ENCODE results near the gene OR2M7. TPM values are rescaled to one million over a fixed set of nuclear protein-coding genes. Genes with fewer than 3 reads are reported as not detected.

Gene OR2M7
- total RNA-seq, 1 donor from 2014 or later, result not detected

DNA sequence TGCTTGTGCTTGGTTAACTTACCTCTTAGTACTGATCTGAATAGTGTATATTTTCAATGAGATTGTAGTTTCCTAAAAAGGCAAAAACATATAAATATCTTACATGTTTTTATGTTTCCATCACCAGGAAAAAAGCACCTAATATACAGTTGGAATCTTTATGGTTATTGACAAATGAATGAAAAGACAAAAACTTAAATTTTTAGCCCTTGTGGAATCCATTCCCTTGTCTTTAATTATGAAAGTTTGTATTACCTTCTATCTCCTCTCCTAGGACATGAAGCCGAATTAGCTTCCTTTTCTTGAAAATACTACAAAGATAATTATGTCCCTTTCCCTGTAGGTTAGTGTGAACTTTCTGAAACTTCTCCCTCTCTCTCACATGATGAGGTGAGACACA, 21.0 kb downstream of the OR2M7 start, which contains the start of gene OR2T12:
Gene OR2T12, minus strand, starts transcription at position 101 of the 400 bp plus-strand sequence. CDS start 7,846 bp downstream, outside the sequence.
- Histone ChIP-seq H3K36me3 (no peaks in the 10 kb centered on the region), H3K4me1 (no peaks in the 10 kb centered on the region), H3K27ac (no peak within 1 kb of the TSS), H3K9me3 (no peaks in the 10 kb centered on the region), H3K27me3 (no peaks in the 10 kb centered on the region), H3K4me3 (no peak within 1 kb of the TSS)
- DNase-seq (no peak), ATAC-seq (no peak)
- TF ChIP-seq, protein P1, sequence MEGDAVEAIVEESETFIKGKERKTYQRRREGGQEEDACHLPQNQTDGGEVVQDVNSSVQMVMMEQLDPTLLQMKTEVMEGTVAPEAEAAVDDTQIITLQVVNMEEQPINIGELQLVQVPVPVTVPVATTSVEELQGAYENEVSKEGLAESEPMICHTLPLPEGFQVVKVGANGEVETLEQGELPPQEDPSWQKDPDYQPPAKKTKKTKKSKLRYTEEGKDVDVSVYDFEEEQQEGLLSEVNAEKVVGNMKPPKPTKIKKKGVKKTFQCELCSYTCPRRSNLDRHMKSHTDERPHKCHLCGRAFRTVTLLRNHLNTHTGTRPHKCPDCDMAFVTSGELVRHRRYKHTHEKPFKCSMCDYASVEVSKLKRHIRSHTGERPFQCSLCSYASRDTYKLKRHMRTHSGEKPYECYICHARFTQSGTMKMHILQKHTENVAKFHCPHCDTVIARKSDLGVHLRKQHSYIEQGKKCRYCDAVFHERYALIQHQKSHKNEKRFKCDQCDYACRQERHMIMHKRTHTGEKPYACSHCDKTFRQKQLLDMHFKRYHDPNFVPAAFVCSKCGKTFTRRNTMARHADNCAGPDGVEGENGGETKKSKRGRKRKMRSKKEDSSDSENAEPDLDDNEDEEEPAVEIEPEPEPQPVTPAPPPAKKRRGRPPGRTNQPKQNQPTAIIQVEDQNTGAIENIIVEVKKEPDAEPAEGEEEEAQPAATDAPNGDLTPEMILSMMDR (IDR thresholded peaks at IDR 0.05), result no peak
- intact Hi-C loops (cut with DNase I), result no loop called here

DNA sequence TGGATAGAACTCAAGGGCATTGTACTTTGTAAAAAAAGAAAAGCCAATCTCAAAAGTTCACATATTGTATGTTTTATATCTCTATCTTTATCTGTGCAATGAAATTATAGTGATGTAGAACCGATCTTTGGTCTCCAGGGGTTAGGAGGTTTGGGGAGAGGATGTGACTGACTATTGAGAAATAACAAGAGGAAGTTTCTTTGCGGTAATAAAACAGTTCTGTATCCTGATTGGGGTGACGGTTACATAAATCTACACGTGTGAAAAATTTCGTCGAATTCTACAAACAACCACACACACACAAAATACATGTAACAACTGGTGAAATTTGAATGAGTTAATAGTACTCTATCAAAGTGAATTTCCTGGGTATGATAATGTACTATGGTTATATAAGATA, 36.0 kb downstream of the OR2M7 start:
- ATAC-seq (no peak), DNase-seq (no peak)
- Histone ChIP-seq H3K4me3 (no peak overlapping the region), H3K36me3 (no peaks in the 10 kb centered on the region), H3K9me3 (no peaks in the 10 kb centered on the region), H3K27ac (no peak overlapping the region), H3K4me1 (no peaks in the 10 kb centered on the region), H3K27me3 (no peaks in the 10 kb centered on the region)
- TF ChIP-seq, protein P1 (IDR thresholded peaks at IDR 0.05), result no peak
- intact Hi-C loops (cut with DNase I), result no loop called here

DNA sequence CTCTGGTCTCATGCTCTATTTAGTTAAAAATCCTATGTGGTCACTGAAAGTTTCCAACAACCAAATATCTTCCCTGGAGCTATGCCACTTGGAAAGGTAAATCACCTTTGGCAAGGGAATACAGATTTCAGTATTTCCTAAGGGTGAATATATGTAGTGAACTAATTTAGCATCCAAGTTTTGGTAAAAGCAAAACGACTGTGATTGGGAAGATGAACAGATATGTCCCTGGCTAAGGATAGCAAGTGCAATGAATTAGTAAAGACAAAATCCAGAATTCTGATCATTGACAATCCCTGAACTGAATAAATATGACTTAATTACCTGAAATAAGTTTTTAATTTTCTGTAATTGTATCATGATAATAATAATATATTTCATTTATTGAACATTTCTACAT, 46.5 kb downstream of the OR2M7 start, which contains the start of gene OR2T33:
Gene OR2T33, minus strand, starts transcription at position 101 of the 400 bp plus-strand sequence. CDS start 4,162 bp downstream, outside the sequence.
- Histone ChIP-seq H3K9me3 (no peaks in the 10 kb centered on the region), H3K36me3 (no peaks in the 10 kb centered on the region), H3K4me1 (no peaks in the 10 kb centered on the region), H3K4me3 (no peak within 1 kb of the TSS), H3K27ac (no peak within 1 kb of the TSS), H3K27me3 (no peaks in the 10 kb centered on the region)
- ATAC-seq (no peak), DNase-seq (no peak)
- TF ChIP-seq, protein P1 (IDR thresholded peaks at IDR 0.05), result no peak
- intact Hi-C loops (cut with DNase I), result no loop called here

Other genes starting within 250 kb of the OR2M7 start
- not detected for gene OR2L13, start 229.4 kb downstream of the OR2M7 start, total RNA-seq
- gene OR2M5, start 179.4 kb downstream of the OR2M7 start, total RNA-seq, result not detected
- gene OR2M2, start 149.7 kb downstream of the OR2M7 start, total RNA-seq, result not detected
- not detected for gene OR2M3, start 127.3 kb downstream of the OR2M7 start, total RNA-seq
- not detected for gene OR2M4, start 93.2 kb downstream of the OR2M7 start, total RNA-seq
- gene OR2T33, start 46.6 kb downstream of the OR2M7 start, total RNA-seq, result not detected
- not detected for gene OR2T12, start 21.1 kb downstream of the OR2M7 start, total RNA-seq
- not detected for gene OR14C36, start 24.2 kb upstream of the OR2M7 start, total RNA-seq
- not detected for gene OR2T4, start 37.1 kb upstream of the OR2M7 start, total RNA-seq
- not detected for gene OR2T6, start 51.2 kb upstream of the OR2M7 start, total RNA-seq
- not detected for gene OR2T1, start 78.5 kb upstream of the OR2M7 start, total RNA-seq
- gene OR2T2, start 121.1 kb upstream of the OR2M7 start, total RNA-seq, result not detected
- gene OR2T3, start 148.8 kb upstream of the OR2M7 start, total RNA-seq, result not detected
- not detected for gene OR2T5, start 164.0 kb upstream of the OR2M7 start, total RNA-seq
- gene OR2G6, start 183.5 kb upstream of the OR2M7 start, total RNA-seq, result not detected
- not detected for gene OR2T29, start 238.2 kb upstream of the OR2M7 start, total RNA-seq